PC-9 (cell line): Measurements from ENCODE around the gene PDE7B.

ENCODE experiments used
- EZH2 ChIP-seq: fragments of 200-600 bp; sonication (generic); IDR thresholded peaks from 2 replicates; pipeline ENCODE4 v1.8.0; 2017; ENCODE audit warnings: antibody characterized with exemption, low read depth
- TF ChIP-seq, protein P1 (sequence below): fragments of 200-600 bp; sonication (generic); conservative IDR thresholded peaks from 2 replicates; pipeline ENCODE4 v1.6.1; 2017; ENCODE audit warnings: mixed run types, antibody characterized with exemption, mild to moderate bottlenecking, moderate library complexity

DNA sequence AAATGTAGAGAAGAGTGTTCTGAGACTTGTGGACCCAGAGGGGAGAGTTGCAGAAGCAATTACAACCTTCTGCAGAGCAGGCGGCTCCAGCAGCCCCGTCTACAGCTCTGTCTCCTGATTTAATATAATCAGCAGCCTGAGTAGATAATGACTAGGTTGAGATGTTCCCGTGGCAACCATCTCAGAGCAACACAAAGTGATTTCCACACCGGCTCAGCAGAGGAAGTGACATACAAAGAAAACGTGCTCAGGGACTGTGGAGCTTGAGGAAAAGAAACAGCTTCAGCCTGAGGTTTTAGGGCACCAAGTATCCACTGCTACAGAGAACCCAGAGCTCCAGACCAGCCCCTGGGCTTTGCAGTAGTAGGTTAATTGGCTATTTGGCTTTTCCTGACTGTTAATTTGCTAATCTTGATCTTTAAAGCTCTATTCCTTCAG lies 262.3 kb downstream of the PDE7B start:
- TF ChIP-seq EZH2, result no peak
- TF ChIP-seq, protein P1, sequence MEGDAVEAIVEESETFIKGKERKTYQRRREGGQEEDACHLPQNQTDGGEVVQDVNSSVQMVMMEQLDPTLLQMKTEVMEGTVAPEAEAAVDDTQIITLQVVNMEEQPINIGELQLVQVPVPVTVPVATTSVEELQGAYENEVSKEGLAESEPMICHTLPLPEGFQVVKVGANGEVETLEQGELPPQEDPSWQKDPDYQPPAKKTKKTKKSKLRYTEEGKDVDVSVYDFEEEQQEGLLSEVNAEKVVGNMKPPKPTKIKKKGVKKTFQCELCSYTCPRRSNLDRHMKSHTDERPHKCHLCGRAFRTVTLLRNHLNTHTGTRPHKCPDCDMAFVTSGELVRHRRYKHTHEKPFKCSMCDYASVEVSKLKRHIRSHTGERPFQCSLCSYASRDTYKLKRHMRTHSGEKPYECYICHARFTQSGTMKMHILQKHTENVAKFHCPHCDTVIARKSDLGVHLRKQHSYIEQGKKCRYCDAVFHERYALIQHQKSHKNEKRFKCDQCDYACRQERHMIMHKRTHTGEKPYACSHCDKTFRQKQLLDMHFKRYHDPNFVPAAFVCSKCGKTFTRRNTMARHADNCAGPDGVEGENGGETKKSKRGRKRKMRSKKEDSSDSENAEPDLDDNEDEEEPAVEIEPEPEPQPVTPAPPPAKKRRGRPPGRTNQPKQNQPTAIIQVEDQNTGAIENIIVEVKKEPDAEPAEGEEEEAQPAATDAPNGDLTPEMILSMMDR, result no peak
